Mesendoderm (in vitro differentiated cells): ENCODE results near the gene NARS2.

Source experiments
- DNase-seq: peaks from one replicate; pipeline ENCODE4 v3.0.0; 2013
- H2AK5ac ChIP-seq: 2 replicates; pipeline ENCODE4 v1.6.1; 2013; ENCODE audit warnings: low read length, inconsistent platforms
- H2BK120ac ChIP-seq: 2 replicates; pipeline ENCODE4 v1.6.1; 2013; ENCODE audit warnings: low read depth, mild to moderate bottlenecking, low read length, moderate library complexity, mixed read lengths
- H2BK15ac ChIP-seq: replicated peaks from 2 replicates; pipeline ENCODE4 v1.6.1; 2013; ENCODE audit warnings: low read depth, mild to moderate bottlenecking, moderate library complexity
- H2BK5ac ChIP-seq: 2 replicates; pipeline ENCODE4 v1.6.1; 2013; ENCODE audit warnings: low read length, inconsistent platforms
- H3K18ac ChIP-seq: 2 replicates; pipeline ENCODE4 v1.6.1; 2013; ENCODE audit warnings: mild to moderate bottlenecking, low read length, mixed read lengths
- H3K23ac ChIP-seq: one replicate; pipeline ENCODE4 v1.6.1; 2013; ENCODE audit warnings: low read length
- H3K27ac ChIP-seq: 2 replicates; pipeline ENCODE4 v1.5.1; 2013; ENCODE audit warnings: low read depth, mild to moderate bottlenecking, inconsistent platforms, low read length, moderate library complexity
- H3K27me3 ChIP-seq: 2 replicates; pipeline ENCODE4 v1.6.1; 2013; ENCODE audit warnings: low read length, control low read depth, mild to moderate bottlenecking, inconsistent platforms; ENCODE audit not compliant: insufficient read depth, poor library complexity
- H3K36me3 ChIP-seq: 2 replicates; pipeline ENCODE4 v1.6.1; 2013; ENCODE audit warnings: low read length, inconsistent platforms; ENCODE audit not compliant: control insufficient read depth, insufficient read depth
- H3K4ac ChIP-seq: one replicate; pipeline ENCODE4 v1.6.1; 2013; ENCODE audit warnings: low read depth, mild to moderate bottlenecking, low read length, moderate library complexity
- H3K4me1 ChIP-seq: 2 replicates; pipeline ENCODE4 v1.6.1; 2013; ENCODE audit warnings: low read depth, low read length, inconsistent platforms; ENCODE audit not compliant: control insufficient read depth
- H3K4me2 ChIP-seq: 2 replicates; pipeline ENCODE4 v1.6.1; 2013; ENCODE audit warnings: low read length
- H3K4me3 ChIP-seq: 2 replicates; pipeline ENCODE4 v1.5.1; 2013; ENCODE audit warnings: mild to moderate bottlenecking, low read length
- H3K56ac ChIP-seq: one replicate; pipeline ENCODE4 v1.6.1; 2013; ENCODE audit warnings: low read length
- H3K79me1 ChIP-seq: 2 replicates; pipeline ENCODE4 v1.6.1; 2013; ENCODE audit warnings: low read length, inconsistent platforms
- H3K79me2 ChIP-seq: 2 replicates; pipeline ENCODE4 v1.6.1; 2013; ENCODE audit warnings: mild to moderate bottlenecking, low read length; ENCODE audit not compliant: control insufficient read depth, insufficient read depth
- H3K9ac ChIP-seq: 2 replicates; pipeline ENCODE4 v1.6.1; 2013; ENCODE audit warnings: low read length, inconsistent platforms
- H4K5ac ChIP-seq: one replicate; pipeline ENCODE4 v1.6.1; 2013; ENCODE audit warnings: low read length
- H4K8ac ChIP-seq: one replicate; pipeline ENCODE4 v1.6.1; 2013; ENCODE audit warnings: low read depth, mild to moderate bottlenecking, control low read depth, low read length, moderate library complexity
- WGBS: extraction: QIAGEN DNeasy Blood & Tissue Kit; methylation state at CpG from one replicate; pipeline ENCODE4 v1.1.7; 2013; ENCODE audit warnings: low lambda C conversion rate, missing lambda C conversion rate; ENCODE audit not compliant: insufficient coverage; ENCODE audit errors: extremely low coverage; 5-methylcytosine and 5-hydroxymethylcytosine counted together

The NARS2 gene

DNA sequence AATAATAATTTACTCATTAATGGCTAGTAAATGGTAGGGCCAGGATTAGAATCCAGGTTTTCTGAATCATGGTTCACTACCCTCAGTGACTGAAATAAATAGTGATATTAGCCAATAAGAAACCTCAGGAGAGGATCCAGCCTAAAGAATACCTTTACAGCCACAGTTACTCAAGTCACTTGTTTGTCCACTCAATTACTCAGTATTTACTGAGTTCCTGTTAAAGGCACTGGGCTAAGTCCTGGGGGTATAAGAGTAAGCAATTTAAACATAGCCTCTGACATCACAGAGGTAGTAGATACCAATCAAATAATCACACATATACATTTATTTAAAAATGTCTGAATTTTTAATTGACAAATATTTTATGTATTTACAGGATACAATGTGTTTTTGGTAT is 100.2 kb downstream of the NARS2 start:
- H3K23ac ChIP-seq: no peak overlapping the region
- no peaks in the 10 kb centered on the region for H3K27me3 ChIP-seq
- no peak overlapping the region for H2BK15ac ChIP-seq
- no peak overlapping the region for H3K4me2 ChIP-seq
- no peak overlapping the region for H3K9ac ChIP-seq
- no peak overlapping the region for H3K4ac ChIP-seq
- H3K27ac ChIP-seq: no peak overlapping the region
- no peak overlapping the region for H2BK5ac ChIP-seq
- H4K5ac ChIP-seq: no peak overlapping the region
- H3K79me2 ChIP-seq: no peaks in the 10 kb centered on the region
- H2AK5ac ChIP-seq: no peak overlapping the region
- H3K36me3 ChIP-seq: no peaks in the 10 kb centered on the region
- no peak overlapping the region for H3K18ac ChIP-seq
- no peaks in the 10 kb centered on the region for H3K79me1 ChIP-seq
- H2BK120ac ChIP-seq: no peak overlapping the region
- no peak for DNase-seq
- H4K8ac ChIP-seq: no peak overlapping the region
- no peak overlapping the region for H3K56ac ChIP-seq
- no peaks in the 10 kb centered on the region for H3K4me1 ChIP-seq
- no peak overlapping the region for H3K4me3 ChIP-seq

DNA sequence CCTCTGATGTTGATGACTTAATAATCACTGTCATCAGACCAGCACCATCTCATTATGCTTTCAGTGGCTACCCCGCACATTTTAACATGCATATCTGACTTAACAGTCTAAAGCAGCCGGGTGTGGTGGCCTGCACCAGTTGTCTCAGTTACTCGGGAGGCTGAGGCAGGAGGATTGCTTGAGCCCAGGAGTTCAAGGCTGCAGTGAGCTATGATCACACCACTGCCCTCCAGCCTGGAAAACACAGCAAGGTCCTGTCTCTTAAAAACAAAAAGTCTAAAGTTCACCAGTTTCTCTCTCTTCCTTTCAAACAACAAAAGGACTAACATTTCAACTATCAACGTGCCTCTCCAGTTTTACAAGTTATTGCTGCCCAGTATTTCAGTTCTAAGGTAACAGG is 101.8 kb downstream of the NARS2 start:
- Histone ChIP-seq H3K4ac (no peak overlapping the region), H4K8ac (no peak overlapping the region), H3K4me1 (no peaks in the 10 kb centered on the region), H2BK15ac (no peak overlapping the region), H3K4me3 (no peak overlapping the region), H3K18ac (no peak overlapping the region), H2BK120ac (no peak overlapping the region), H2AK5ac (no peak overlapping the region), H3K56ac (no peak overlapping the region), H3K36me3 (no peaks in the 10 kb centered on the region), H3K27me3 (no peaks in the 10 kb centered on the region), H4K5ac (no peak overlapping the region), H3K79me2 (no peaks in the 10 kb centered on the region), H3K79me1 (no peaks in the 10 kb centered on the region), H3K9ac (no peak overlapping the region), H3K27ac (no peak overlapping the region), H3K4me2 (no peak overlapping the region), H3K23ac (no peak overlapping the region), H2BK5ac (no peak overlapping the region)
- DNase-seq: no peak
- no CpG with 5 or more reads among the region's 4 CpGs for WGBS

DNA sequence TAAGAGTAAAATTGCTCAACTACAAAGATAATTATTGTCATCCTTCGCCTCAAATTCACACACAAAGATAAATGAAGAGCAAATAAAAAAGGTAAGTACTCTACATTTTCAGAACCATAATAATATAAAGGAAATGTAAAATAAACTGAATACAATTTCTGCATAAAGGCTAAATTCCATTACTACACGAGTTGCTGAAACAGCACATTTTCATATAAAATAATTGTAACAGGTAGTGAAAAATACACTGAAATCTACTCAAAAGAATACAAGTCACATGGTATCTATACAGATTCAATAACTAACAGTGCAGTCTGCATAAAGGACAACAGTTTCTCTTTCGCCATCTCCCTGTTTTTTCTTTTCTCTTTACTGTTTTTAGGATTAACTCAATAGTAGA is 102.3 kb downstream of the NARS2 start:
- no peak overlapping the region for H3K23ac ChIP-seq
- no peak overlapping the region for H2BK15ac ChIP-seq
- no peaks in the 10 kb centered on the region for H3K4me1 ChIP-seq
- no CpG with 5 or more reads among the region's 3 CpGs for WGBS
- H3K79me2 ChIP-seq: no peaks in the 10 kb centered on the region
- no peak overlapping the region for H2AK5ac ChIP-seq
- H2BK120ac ChIP-seq: no peak overlapping the region
- H4K5ac ChIP-seq: no peak overlapping the region
- H3K27ac ChIP-seq: no peak overlapping the region
- H3K36me3 ChIP-seq: no peaks in the 10 kb centered on the region
- H3K27me3 ChIP-seq: no peaks in the 10 kb centered on the region
- H3K18ac ChIP-seq: no peak overlapping the region
- no peak overlapping the region for H4K8ac ChIP-seq
- no peak for DNase-seq
- H3K56ac ChIP-seq: no peak overlapping the region
- no peak overlapping the region for H3K4ac ChIP-seq
- H3K79me1 ChIP-seq: no peaks in the 10 kb centered on the region
- no peak overlapping the region for H2BK5ac ChIP-seq
- H3K9ac ChIP-seq: no peak overlapping the region
- H3K4me2 ChIP-seq: no peak overlapping the region
- H3K4me3 ChIP-seq: no peak overlapping the region

DNA sequence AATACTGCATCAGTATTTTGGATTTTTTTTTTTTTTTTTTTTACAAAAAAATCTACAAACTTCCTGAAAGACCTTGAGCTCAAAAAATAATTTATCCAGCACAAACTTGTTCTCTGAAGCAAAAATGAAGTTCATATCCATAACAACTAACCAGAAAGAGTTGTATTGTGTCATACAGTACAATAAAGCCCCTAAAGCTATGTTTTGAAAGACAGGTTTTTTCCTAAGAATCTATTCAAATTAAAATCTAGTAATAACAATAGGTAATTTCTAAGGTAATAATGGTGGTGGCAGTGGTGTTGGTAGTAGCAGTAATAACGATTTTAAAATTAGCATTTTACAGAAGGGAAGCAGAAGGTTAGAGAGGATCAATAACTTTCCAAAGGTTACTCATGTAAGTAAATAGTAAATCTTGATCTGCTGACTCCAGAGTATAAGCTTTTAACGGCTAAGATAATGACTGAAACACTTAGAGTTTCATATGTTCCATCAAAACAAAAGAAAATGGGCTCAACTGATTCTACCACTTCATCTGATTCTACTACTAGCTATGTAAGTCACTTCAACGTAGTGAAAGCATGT is 103.7 kb downstream of the NARS2 start:
- Histone ChIP-seq H3K56ac (no peak overlapping the region), H2BK15ac (no peak overlapping the region), H3K79me1 (no peaks in the 10 kb centered on the region), H3K4ac (no peak overlapping the region), H2BK120ac (no peak overlapping the region), H3K27me3 (no peaks in the 10 kb centered on the region), H3K4me3 (no peak overlapping the region), H2AK5ac (no peak overlapping the region), H3K23ac (no peak overlapping the region), H2BK5ac (no peak overlapping the region), H3K27ac (no peak overlapping the region), H3K18ac (no peak overlapping the region), H3K36me3 (no peaks in the 10 kb centered on the region), H3K79me2 (no peaks in the 10 kb centered on the region), H4K8ac (no peak overlapping the region), H3K4me2 (no peak overlapping the region), H3K4me1 (no peaks in the 10 kb centered on the region), H3K9ac (no peak overlapping the region), H4K5ac (no peak overlapping the region)
- no peak for DNase-seq
- WGBS: no CpG with 5 or more reads among the region's 3 CpGs

DNA sequence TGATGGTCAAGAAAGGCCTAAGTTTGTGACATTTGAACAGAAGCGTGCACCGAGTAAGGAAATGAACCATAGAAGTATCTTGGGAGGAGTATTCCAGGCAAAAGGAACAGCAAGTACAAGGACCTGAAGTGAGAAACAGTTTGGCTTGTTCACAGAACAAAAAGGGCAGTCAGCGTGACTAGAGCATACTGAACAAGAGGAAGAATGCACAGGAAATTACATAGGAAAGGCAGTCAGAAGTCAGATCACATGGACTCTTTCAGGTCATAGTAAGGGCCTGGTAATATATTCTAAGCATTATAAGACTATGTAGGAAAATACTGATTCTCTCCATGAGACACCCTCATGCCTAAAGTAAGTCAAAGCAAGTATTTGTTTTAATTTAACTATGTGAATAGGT is 104.8 kb downstream of the NARS2 start:
- no peak overlapping the region for H2BK15ac ChIP-seq
- H2AK5ac ChIP-seq: no peak overlapping the region
- no peak overlapping the region for H3K18ac ChIP-seq
- no peak overlapping the region for H3K4ac ChIP-seq
- no peak overlapping the region for H3K56ac ChIP-seq
- no peaks in the 10 kb centered on the region for H3K36me3 ChIP-seq
- no peak for DNase-seq
- no peaks in the 10 kb centered on the region for H3K79me2 ChIP-seq
- no peak overlapping the region for H3K4me3 ChIP-seq
- H3K27me3 ChIP-seq: no peaks in the 10 kb centered on the region
- no peak overlapping the region for H3K27ac ChIP-seq
- H3K4me2 ChIP-seq: no peak overlapping the region
- WGBS: no CpG with 5 or more reads among the region's 3 CpGs
- H2BK120ac ChIP-seq: no peak overlapping the region
- H4K5ac ChIP-seq: no peak overlapping the region
- no peak overlapping the region for H2BK5ac ChIP-seq
- no peaks in the 10 kb centered on the region for H3K79me1 ChIP-seq
- no peak overlapping the region for H3K23ac ChIP-seq
- no peaks in the 10 kb centered on the region for H3K4me1 ChIP-seq
- no peak overlapping the region for H3K9ac ChIP-seq
- H4K8ac ChIP-seq: no peak overlapping the region

DNA sequence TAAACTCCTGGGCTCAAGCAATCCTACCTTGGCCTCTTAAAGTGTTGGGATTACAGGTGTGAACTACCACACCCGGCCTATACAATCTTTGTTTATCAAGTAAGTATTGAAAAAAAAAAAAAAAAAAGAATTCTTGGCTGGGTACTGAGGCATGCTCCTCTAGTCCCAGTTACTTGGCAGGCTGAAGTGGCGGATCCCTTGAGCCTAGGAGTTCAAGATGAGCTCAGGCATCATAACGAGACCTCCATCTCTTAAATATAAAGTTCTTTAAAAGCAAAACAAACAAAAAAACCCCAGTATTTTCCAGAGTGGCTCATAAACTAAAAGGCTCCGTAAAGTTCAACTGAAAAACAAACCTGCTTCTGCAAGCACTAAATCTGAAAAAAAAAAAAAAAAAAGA is 106.7 kb downstream of the NARS2 start:
- no CpG with 5 or more reads among the region's 4 CpGs for WGBS
- no peak overlapping the region for H3K4me2 ChIP-seq
- H4K8ac ChIP-seq: no peak overlapping the region
- H3K79me2 ChIP-seq: no peaks in the 10 kb centered on the region
- H2BK15ac ChIP-seq: no peak overlapping the region
- no peak overlapping the region for H3K9ac ChIP-seq
- no peak overlapping the region for H3K18ac ChIP-seq
- no peak overlapping the region for H3K4ac ChIP-seq
- H3K56ac ChIP-seq: no peak overlapping the region
- no peaks in the 10 kb centered on the region for H3K36me3 ChIP-seq
- H3K79me1 ChIP-seq: no peaks in the 10 kb centered on the region
- H3K27me3 ChIP-seq: no peaks in the 10 kb centered on the region
- no peak overlapping the region for H2BK120ac ChIP-seq
- no peak overlapping the region for H2BK5ac ChIP-seq
- no peak overlapping the region for H3K27ac ChIP-seq
- no peak for DNase-seq
- no peak overlapping the region for H2AK5ac ChIP-seq
- no peak overlapping the region for H4K5ac ChIP-seq
- no peak overlapping the region for H3K23ac ChIP-seq
- H3K4me1 ChIP-seq: no peaks in the 10 kb centered on the region
- H3K4me3 ChIP-seq: no peak overlapping the region
